Osteocyte (in vitro differentiated cells): ENCODE data around the gene ASB14. TPM values are rescaled to one million over a fixed set of nuclear protein-coding genes. Genes with fewer than 3 reads are reported as not detected.

Source experiments
- DNase-seq: peaks from one replicate; pipeline ENCODE4 v3.0.0; 2021; ENCODE audit warnings: mixed read lengths; ENCODE audit not compliant: unreplicated experiment; ENCODE audit errors: extremely low spot score
- H3K27ac Mint-ChIP-seq: one replicate; pipeline ENCODE4 v1.8.0; 2021; ENCODE audit warnings: mild to moderate bottlenecking, mixed read lengths; ENCODE audit not compliant: unreplicated experiment
- H3K27me3 Mint-ChIP-seq: one replicate; pipeline ENCODE4 v1.8.0; 2021; ENCODE audit warnings: mixed read lengths; ENCODE audit not compliant: unreplicated experiment
- H3K36me3 Mint-ChIP-seq: one replicate; pipeline ENCODE4 v1.8.0; 2021; ENCODE audit warnings: mixed read lengths; ENCODE audit not compliant: unreplicated experiment
- H3K4me1 Mint-ChIP-seq: one replicate; pipeline ENCODE4 v1.8.0; 2021; ENCODE audit warnings: mixed read lengths; ENCODE audit not compliant: unreplicated experiment
- H3K4me3 Mint-ChIP-seq: one replicate; pipeline ENCODE4 v1.8.0; 2021; ENCODE audit warnings: mild to moderate bottlenecking, moderate library complexity, mixed read lengths; ENCODE audit not compliant: unreplicated experiment
- H3K9me3 Mint-ChIP-seq: one replicate; pipeline ENCODE4 v1.8.0; 2021; ENCODE audit warnings: mixed read lengths; ENCODE audit not compliant: unreplicated experiment
- CTCF ChIP-seq: fragments of 200-600 bp; sonication (generic); IDR thresholded peaks from 2 replicates; pipeline ENCODE4 v1.5.0; 2021; ENCODE audit warnings: antibody characterized with exemption, mild to moderate bottlenecking, moderate library complexity
- total RNA-seq: library from RNA; stranded (reverse); gene quantifications from 2 replicates; pipeline ENCODE4 v1.2.1, GENCODE V29; 2021

The ASB14 gene
- total RNA-seq, 1 donor from 2014 or later: not detected

- Mint-ChIP-seq H3K27me3 (peaks cover 16% of the 10 kb centered on the region), H3K4me3 (no peak overlapping the region), H3K36me3 (no peaks in the 10 kb centered on the region), H3K27ac (no peak overlapping the region), H3K9me3 (peaks cover 6% of the 10 kb centered on the region), H3K4me1 (no peaks in the 10 kb centered on the region)
- no peak for TF ChIP-seq CTCF
- DNase-seq: no peak
These were observed 4.1 kb downstream of the ASB14 start for GRCh38 chr3:57288403-57288802.

- H3K4me3 Mint-ChIP-seq: no peak overlapping the region
- H3K27me3 Mint-ChIP-seq: peaks cover 16% of the 10 kb centered on the region
- H3K27ac Mint-ChIP-seq: no peak overlapping the region
- no peaks in the 10 kb centered on the region for H3K36me3 Mint-ChIP-seq
- no peak for DNase-seq
- H3K9me3 Mint-ChIP-seq: peaks cover 6% of the 10 kb centered on the region
- no peaks in the 10 kb centered on the region for H3K4me1 Mint-ChIP-seq
- TF ChIP-seq CTCF: no peak
These were observed 5.3 kb downstream of the ASB14 start for GRCh38 chr3:57287205-57287604.

- Mint-ChIP-seq H3K27ac (no peak overlapping the region), H3K9me3 (peaks cover 6% of the 10 kb centered on the region), H3K36me3 (no peaks in the 10 kb centered on the region), H3K4me3 (no peak overlapping the region), H3K4me1 (no peaks in the 10 kb centered on the region), H3K27me3 (no peaks in the 10 kb centered on the region)
- DNase-seq: no peak
- no peak for TF ChIP-seq CTCF
These were observed 9.2 kb downstream of the ASB14 start for GRCh38 chr3:57283334-57283733.

GRCh38 chr3:57281715-57282114 lies 10.8 kb downstream of the ASB14 start:
- no peaks in the 10 kb centered on the region for H3K4me1 Mint-ChIP-seq
- DNase-seq: no peak
- peaks cover 4% of the 10 kb centered on the region for H3K9me3 Mint-ChIP-seq
- no peaks in the 10 kb centered on the region for H3K27me3 Mint-ChIP-seq
- H3K4me3 Mint-ChIP-seq: no peak overlapping the region
- H3K36me3 Mint-ChIP-seq: no peaks in the 10 kb centered on the region
- no peak for TF ChIP-seq CTCF
- no peak overlapping the region for H3K27ac Mint-ChIP-seq

- Mint-ChIP-seq H3K4me1 (no peaks in the 10 kb centered on the region), H3K36me3 (peaks cover 7% of the 10 kb centered on the region), H3K27ac (no peak overlapping the region), H3K9me3 (no peaks in the 10 kb centered on the region), H3K27me3 (no peaks in the 10 kb centered on the region), H3K4me3 (no peak overlapping the region)
- DNase-seq: no peak
- TF ChIP-seq CTCF: no peak
These were observed 12.8 kb downstream of the ASB14 start for GRCh38 chr3:57279685-57280084.
